AG09319 (cell line): Measurements from ENCODE around the gene UNC13B.
"Not testable (repeated sequence)": the region's sequence is repeated elsewhere in the genome, so short reads cannot be mapped to it uniquely, and the experiment has no call there.

Experiments used
- DNase-seq: peaks from one replicate; pipeline ENCODE4 v3.0.0-alpha.2; 2010; ENCODE audit warnings: low read depth; ENCODE audit errors: extremely low read depth
- CTCF ChIP-seq: IDR thresholded peaks from 2 replicates; pipeline ENCODE4 v1.5.1; 2011; ENCODE audit warnings: low read depth, mild to moderate bottlenecking, inconsistent platforms, low read length, moderate library complexity

The UNC13B gene

GRCh38 chr9:35156781-35157180, 5.0 kb upstream of the UNC13B start:
- no peak for DNase-seq
- no peak for TF ChIP-seq CTCF

GRCh38 chr9:35157836-35158235, 4.0 kb upstream of the UNC13B start:
- DNase-seq, result not testable (repeated sequence)

- no peak for DNase-seq
- TF ChIP-seq CTCF, result no peak
Observed at GRCh38 chr9:35158501-35159280, 3.1 kb upstream of the UNC13B start.

- TF ChIP-seq CTCF, result no peak
- no peak for DNase-seq
Observed at GRCh38 chr9:35162605-35163315, 951 bp downstream of the UNC13B start.

GRCh38 chr9:35163413-35163812, 1.6 kb downstream of the UNC13B start:
- no peak for TF ChIP-seq CTCF
- no peak for DNase-seq

- TF ChIP-seq CTCF, result no peak
Observed at GRCh38 chr9:35164711-35165110, 2.9 kb downstream of the UNC13B start.

GRCh38 chr9:35167429-35167828, 5.6 kb downstream of the UNC13B start:
- not testable (repeated sequence) for DNase-seq

More at GRCh38 chr9:35164711-35165110, 2.9 kb downstream of the UNC13B start:
- DNase-seq, result no peak

GRCh38 chr9:35168963-35169362, 7.2 kb downstream of the UNC13B start:
- no peak for DNase-seq
- no peak for TF ChIP-seq CTCF
